Body of pancreas (tissue), 4 donors: ENCODE results near the gene SLC6A16. TPM values are rescaled to one million over a fixed set of nuclear protein-coding genes. Genes with fewer than 3 reads are reported as not detected.
A peak's percentile ranks its signal among the peaks of the same experiment; 100 is the strongest.

Experiments
- ATAC-seq: fragments of 150-250 bp; one replicate; pipeline ENCODE4 v1.9.1; 2016
- DNase-seq, 4 donors: peaks; one replicate each; pipeline ENCODE4 v3.0.0-alpha.2; 2019
- H3K27ac ChIP-seq, 4 donors: fragments of 200-600 bp; sonication (generic); 1 replicate in 3 of 4; 2 replicates in 1 of 4; pipeline versions ENCODE4 v1.5.1 to v1.6.1; 2016 to 2019; ENCODE audit warnings: mild to moderate bottlenecking in 1 of 4, mixed read lengths in 1 of 4, moderate library complexity in 1 of 4
- H3K27me3 ChIP-seq, 2 donors: fragments of 200-600 bp; sonication (generic); one replicate each; pipeline ENCODE4 v1.6.0; 2016; ENCODE audit warnings: mild to moderate bottlenecking in 1 of 2
- H3K36me3 ChIP-seq, 2 donors: fragments of 200-600 bp; sonication (generic); replicated peaks in 1 of 2; 2 replicates each; pipeline ENCODE4 v1.5.1; 2016; ENCODE audit warnings: low read depth in 2 of 2; ENCODE audit not compliant: insufficient read depth in 1 of 2
- H3K4me1 ChIP-seq: fragments of 200-600 bp; sonication (generic); one replicate; pipeline ENCODE4 v1.6.0; 2016
- H3K4me3 ChIP-seq, 2 donors: fragments of 200-600 bp; sonication (generic); 1 replicate in 1 of 2; 2 replicates in 1 of 2; pipeline ENCODE4 v1.5.1; 2016 to 2019
- H3K9me3 ChIP-seq, 3 donors: fragments of 200-600 bp; sonication (generic); 1 replicate in 2 of 3; 2 replicates in 1 of 3; pipeline ENCODE4 v1.5.1; 2016
- POLR2A ChIP-seq, 3 donors: fragments of 450-650 bp; IDR thresholded peaks; one replicate each; pipeline ENCODE4 v1.6.1; 2016; ENCODE audit warnings: antibody characterized with exemption in 3 of 3, mild to moderate bottlenecking in 2 of 3
- WGBS, 2 donors: methylation state at CpG; one replicate each; pipeline ENCODE4 v1.1.5; 2017; 5-methylcytosine and 5-hydroxymethylcytosine counted together
- intact Hi-C: fragments of 100-400 bp; cut with DNase I; formaldehyde crosslinking; loops from one replicate; pipeline ENCODE4 v1.15.1; 2023
- total RNA-seq, 2 donors: library from RNA; depleted of rRNA; stranded (reverse); fragments of >200 nt; gene quantifications; one replicate each; pipeline ENCODE4 v1.1.0, GENCODE V29; 2016
- TF ChIP-seq, protein P1 (sequence below), 7 experiments: fragments of 450-650 bp in 4 of 7; fragments of 200-600 bp in 3 of 7; sonication (generic) in 3 of 7; IDR thresholded peaks; one replicate each; pipeline ENCODE4 v1.5.1; 2016 to 2019; ENCODE audit warnings: antibody characterized with exemption in 7 of 7

Gene SLC6A16
- total RNA-seq, 2 donors from 2014 or later: 0.99 to 1.6 TPM

DNA sequence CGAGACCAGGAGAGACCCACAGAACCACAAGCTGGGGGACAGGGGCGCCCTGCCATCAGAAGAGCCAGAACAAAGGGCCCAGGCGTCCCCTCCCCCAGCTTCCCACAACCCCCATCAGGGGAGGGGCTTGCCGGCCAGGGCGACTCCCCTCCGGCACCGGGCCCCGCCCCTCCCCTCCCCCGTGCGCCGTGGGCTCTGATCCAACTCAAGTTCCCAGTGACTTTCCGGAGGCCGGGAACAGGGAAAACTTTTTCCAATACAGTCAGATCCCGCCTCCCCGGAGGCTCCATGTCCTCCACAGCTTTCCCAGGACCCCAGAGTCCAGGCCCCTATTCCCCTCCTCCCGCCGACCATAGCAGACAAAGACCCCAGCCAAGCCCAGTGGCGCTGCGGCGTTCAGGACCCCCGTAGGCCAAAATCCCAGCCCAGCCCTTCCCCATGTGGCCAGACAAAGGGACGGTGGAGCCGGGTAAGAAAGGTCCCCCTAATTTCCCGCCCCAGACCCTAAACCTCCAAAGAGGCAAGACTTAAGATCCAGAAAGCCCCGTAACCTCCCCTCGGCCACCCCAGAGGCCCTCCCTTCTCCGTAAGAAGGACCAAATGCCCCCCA lies 36.6 kb upstream of the SLC6A16 start:
- peak in 2 of 3 donors; percentile 43 to 57 for TF ChIP-seq POLR2A (IDR thresholded peaks at IDR 0.05)
- TF ChIP-seq, protein P1, sequence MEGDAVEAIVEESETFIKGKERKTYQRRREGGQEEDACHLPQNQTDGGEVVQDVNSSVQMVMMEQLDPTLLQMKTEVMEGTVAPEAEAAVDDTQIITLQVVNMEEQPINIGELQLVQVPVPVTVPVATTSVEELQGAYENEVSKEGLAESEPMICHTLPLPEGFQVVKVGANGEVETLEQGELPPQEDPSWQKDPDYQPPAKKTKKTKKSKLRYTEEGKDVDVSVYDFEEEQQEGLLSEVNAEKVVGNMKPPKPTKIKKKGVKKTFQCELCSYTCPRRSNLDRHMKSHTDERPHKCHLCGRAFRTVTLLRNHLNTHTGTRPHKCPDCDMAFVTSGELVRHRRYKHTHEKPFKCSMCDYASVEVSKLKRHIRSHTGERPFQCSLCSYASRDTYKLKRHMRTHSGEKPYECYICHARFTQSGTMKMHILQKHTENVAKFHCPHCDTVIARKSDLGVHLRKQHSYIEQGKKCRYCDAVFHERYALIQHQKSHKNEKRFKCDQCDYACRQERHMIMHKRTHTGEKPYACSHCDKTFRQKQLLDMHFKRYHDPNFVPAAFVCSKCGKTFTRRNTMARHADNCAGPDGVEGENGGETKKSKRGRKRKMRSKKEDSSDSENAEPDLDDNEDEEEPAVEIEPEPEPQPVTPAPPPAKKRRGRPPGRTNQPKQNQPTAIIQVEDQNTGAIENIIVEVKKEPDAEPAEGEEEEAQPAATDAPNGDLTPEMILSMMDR (IDR thresholded peaks at IDR 0.05): no peak
- intact Hi-C loops: no loop called here
- ATAC-seq: peak; percentile 38

DNA sequence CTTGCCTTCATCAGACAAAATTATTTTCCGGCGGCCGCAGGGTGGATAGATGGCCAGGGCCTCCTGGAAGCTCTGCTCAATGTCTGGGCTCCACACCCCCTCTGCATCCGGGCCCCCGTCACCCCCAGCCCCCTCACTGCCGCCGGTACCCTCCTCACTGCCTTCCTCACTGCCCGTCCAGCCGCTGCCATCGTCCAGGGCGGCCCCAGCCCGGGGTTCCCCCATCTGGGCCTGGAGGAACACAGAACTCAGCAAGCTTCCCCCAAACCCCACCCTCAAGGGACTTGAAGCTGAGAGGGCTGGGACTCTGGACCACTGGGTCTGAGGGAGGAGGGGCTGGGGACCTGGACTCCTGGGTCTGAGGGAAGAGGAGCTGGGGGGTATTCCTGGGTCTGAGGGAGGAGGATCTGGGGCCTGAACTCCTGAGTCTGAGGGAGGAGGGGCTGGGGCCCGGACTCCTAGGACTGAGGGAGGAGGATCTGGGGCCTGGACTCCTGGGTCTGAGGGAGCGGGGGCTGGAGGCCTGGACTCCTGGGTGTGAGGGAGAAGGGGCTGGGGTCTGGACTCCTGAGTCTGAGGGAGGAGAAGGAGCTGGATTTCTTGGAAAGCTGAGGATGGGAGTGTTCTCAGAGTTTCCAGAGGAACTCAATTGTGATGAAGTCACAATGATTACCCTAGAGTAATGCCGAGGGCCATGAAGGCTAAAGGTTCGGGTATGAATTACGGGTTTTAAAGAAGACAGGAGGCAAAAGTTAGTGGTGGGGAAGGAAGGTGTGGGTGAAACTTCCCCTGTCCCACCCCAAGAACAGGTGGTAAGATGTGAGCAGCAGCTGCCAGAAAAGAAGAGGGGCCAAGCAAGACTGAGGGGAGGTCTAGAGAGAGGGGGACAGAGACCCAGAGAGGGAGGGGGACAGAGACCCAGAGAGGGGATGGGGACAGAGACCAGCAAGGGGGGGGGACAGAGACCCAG lies 35.1 kb upstream of the SLC6A16 start:
- peak overlapping the region in 3 of 4 donors; percentile 11 to 91 (median 82) for H3K27ac ChIP-seq
- H3K27me3 ChIP-seq: no peaks in the 10 kb centered on the region
- WGBS, 2 donors: 76 to 81% methylated on average over 10 to 17 of the region's 17 CpGs
- DNase-seq: no peak
- no peak for ATAC-seq
- no peak overlapping the region for H3K4me3 ChIP-seq
- TF ChIP-seq POLR2A (IDR thresholded peaks at IDR 0.05): no peak
- TF ChIP-seq, protein P1 (IDR thresholded peaks at IDR 0.05): no peak
- H3K9me3 ChIP-seq: no peaks in the 10 kb centered on the region
- intact Hi-C loops: no loop called here
- H3K36me3 ChIP-seq: peaks cover 0 to 2% of the 10 kb centered on the region in 2 donors
- peaks cover 21% of the 10 kb centered on the region for H3K4me1 ChIP-seq

More for the DNA sequence above, 36.6 kb upstream of the SLC6A16 start:
- peak; percentile 77 to 87 (median 84) for DNase-seq
- peaks cover 21% of the 10 kb centered on the region for H3K4me1 ChIP-seq
- peak overlapping the region; percentile 20 to 28 for H3K4me3 ChIP-seq
- no peaks in the 10 kb centered on the region for H3K9me3 ChIP-seq
- no peaks in the 10 kb centered on the region for H3K27me3 ChIP-seq
- H3K36me3 ChIP-seq: peaks cover 0 to 2% of the 10 kb centered on the region in 2 donors
- peak overlapping the region; percentile 74 to 91 (median 86) for H3K27ac ChIP-seq
- WGBS, 2 donors: 3 to 4% methylated on average over 22 to 27 of the region's 27 CpGs

DNA sequence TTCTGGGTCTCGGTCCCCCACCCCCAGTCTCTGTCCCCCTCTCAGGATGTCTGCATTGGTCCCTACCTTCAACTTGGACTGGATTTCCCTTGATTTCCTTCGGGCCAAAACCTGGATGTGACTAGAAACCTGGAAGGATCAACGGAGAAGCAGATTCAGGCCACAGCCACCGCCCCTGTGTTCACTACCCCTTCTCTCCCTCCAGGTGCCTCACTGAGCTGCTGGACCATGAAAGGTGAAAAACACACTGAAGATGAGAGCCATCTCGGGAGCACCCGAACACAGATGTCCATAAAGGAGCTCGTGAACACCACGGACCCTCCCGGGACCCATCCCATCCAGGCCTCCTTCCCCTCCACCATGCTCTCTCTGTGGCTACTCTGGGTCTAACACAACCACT lies 32.2 kb upstream of the SLC6A16 start:
- no peak for DNase-seq
- WGBS, 2 donors: 83 to 91% methylated on average over 7 to 8 of the region's 9 CpGs
- TF ChIP-seq POLR2A (IDR thresholded peaks at IDR 0.05): no peak
- TF ChIP-seq, protein P1 (IDR thresholded peaks at IDR 0.05): no peak
- Histone ChIP-seq H3K36me3 (peaks cover 0 to 5% of the 10 kb centered on the region in 2 donors), H3K27me3 (no peaks in the 10 kb centered on the region), H3K27ac (no peak overlapping the region), H3K4me3 (no peak overlapping the region), H3K9me3 (no peaks in the 10 kb centered on the region), H3K4me1 (peaks cover 5% of the 10 kb centered on the region)
- no peak for ATAC-seq
- intact Hi-C loops: no loop called here

DNA sequence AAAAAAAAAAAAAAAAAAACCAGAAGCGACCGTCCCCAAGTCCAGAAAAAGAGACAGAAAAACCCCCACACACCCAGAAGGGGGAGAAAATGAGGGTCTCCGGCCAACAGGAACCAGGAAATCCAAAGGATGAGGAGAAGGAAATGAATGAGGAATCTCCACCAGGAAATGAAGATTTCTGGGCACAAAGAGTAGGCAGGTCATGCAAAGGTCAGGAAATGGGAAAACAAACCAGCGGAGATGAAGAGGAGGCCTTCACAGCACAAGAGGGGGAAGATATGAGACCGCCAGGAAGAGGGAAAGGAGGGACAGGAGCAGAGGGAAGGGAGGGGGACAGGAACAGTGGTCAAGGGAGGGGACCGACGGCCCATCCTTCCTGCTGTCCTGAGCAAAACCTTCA lies 31.4 kb upstream of the SLC6A16 start:
- TF ChIP-seq POLR2A (IDR thresholded peaks at IDR 0.05): no peak
- TF ChIP-seq, protein P1 (IDR thresholded peaks at IDR 0.05): no peak
- Histone ChIP-seq H3K27me3 (no peaks in the 10 kb centered on the region), H3K36me3 (peaks cover 0 to 5% of the 10 kb centered on the region in 2 donors), H3K4me1 (peaks cover 5% of the 10 kb centered on the region), H3K4me3 (no peak overlapping the region), H3K9me3 (no peaks in the 10 kb centered on the region), H3K27ac (peak overlapping the region in 2 of 4 donors; percentile 23 to 30)
- DNase-seq: no peak
- intact Hi-C loops: no loop called here
- 77 to 82% methylated on average over 7 of the region's 7 CpGs for WGBS, 2 donors
- no peak for ATAC-seq
